Peyer's patch (tissue), 4 donors: ENCODE measurements around the gene NFYC.

Source experiments
- POLR2A ChIP-seq, 2 donors: fragments of 450-650 bp; IDR thresholded peaks; one replicate each; pipeline ENCODE4 v1.5.1; 2017; ENCODE audit warnings: antibody characterized with exemption in 2 of 2, mild to moderate bottlenecking in 2 of 2, moderate library complexity in 2 of 2
- TF ChIP-seq, protein P1 (sequence below), 6 experiments: fragments of 450-650 bp in 4 of 6; fragments of 200-600 bp in 2 of 6; sonication (generic) in 1 of 6; IDR thresholded peaks; one replicate each; pipeline ENCODE4 v1.5.1; 2017 to 2019; ENCODE audit warnings: antibody characterized with exemption in 6 of 6, mild to moderate bottlenecking in 3 of 6, moderate library complexity in 1 of 6

DNA sequence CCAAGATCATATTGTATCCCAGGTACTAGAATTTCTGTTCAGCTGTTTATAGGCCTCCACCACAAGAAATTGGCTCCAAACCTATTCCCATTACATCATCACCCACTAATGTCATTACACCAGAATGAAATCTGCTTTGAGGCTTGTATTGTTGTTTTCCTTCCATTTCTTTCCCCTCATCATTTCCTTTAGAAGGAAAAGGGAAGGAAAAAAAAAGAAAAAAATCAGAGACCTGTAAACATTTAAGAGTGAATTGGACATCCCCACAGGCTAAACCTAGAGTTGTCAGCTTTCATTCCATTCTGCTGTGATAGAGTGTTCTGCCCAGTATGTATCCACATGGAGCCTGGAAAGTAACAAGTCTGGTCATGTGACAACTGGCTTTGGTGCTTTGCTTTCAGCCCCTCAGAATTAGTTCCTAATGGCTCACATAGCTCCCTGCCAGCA lies 44.6 kb downstream of the NFYC start:
- TF ChIP-seq, protein P1, sequence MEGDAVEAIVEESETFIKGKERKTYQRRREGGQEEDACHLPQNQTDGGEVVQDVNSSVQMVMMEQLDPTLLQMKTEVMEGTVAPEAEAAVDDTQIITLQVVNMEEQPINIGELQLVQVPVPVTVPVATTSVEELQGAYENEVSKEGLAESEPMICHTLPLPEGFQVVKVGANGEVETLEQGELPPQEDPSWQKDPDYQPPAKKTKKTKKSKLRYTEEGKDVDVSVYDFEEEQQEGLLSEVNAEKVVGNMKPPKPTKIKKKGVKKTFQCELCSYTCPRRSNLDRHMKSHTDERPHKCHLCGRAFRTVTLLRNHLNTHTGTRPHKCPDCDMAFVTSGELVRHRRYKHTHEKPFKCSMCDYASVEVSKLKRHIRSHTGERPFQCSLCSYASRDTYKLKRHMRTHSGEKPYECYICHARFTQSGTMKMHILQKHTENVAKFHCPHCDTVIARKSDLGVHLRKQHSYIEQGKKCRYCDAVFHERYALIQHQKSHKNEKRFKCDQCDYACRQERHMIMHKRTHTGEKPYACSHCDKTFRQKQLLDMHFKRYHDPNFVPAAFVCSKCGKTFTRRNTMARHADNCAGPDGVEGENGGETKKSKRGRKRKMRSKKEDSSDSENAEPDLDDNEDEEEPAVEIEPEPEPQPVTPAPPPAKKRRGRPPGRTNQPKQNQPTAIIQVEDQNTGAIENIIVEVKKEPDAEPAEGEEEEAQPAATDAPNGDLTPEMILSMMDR (IDR thresholded peaks at IDR 0.05), result no peak
- TF ChIP-seq POLR2A (IDR thresholded peaks at IDR 0.05), result no peak
